Epithelial cell of prostate (primary cell): Measurements from ENCODE around the gene EPB41L2.
"Not testable (repeated sequence)": the region's sequence is repeated elsewhere in the genome, so short reads cannot be mapped to it uniquely, and the experiment has no call there.

ENCODE experiments used
- DNase-seq: peaks from one replicate; pipeline ENCODE4 v3.0.0-alpha.2; 2011; ENCODE audit warnings: low read depth, low spot score
- H3K27ac ChIP-seq: fragments of 450-650 bp; 2 replicates; pipeline ENCODE4 v1.5.1; 2017; ENCODE audit warnings: mild to moderate bottlenecking

The EPB41L2 gene

DNA sequence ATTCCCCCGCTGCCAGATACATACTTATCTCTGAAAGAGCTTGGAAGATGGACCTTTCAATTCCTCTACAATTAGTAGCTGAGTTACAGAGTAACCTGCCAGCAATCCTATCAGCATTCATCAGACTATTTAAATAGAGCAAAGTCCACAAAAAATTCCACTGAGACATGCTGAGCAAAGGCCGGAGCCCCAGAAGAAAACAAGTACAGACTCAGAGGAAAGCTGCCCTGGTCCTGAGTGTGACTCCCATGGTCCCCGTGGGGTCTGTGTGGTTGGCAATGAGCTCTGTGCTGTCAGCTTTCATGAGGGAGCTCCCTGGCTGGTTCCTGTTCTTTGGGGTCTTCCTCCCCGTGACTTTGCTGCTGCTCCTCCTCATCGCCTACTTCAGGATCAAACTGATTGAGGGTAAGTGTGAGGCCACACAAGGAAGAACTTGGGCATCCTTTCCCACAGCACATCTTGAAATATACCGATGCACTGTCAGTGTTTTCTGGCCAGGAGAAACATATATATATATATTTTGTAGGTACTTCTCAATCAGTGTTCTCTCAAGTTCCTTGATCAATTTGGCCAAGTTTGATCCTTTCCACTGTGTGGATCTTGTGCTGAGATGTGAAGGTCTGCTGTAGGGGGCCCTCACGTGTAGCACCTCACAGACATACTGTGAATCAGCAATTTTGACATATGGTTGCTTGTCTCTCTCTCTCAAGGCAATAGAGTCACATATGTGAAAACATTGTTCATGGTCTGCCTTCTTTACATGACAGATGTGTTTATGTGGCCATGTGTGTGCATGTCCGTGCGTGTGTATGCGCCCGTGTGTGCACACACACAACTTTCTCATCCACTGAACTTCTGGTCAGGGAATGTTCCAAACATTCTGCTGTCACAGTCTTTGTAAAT, 235.5 kb downstream of the EPB41L2 start, which contains the start of gene SMLR1:
SMLR1 (plus strand) TSS at position 160 of the 903 bp plus-strand sequence; CDS start at position 168, 8 bp downstream.
- no peak within 1 kb of the TSS for H3K27ac ChIP-seq
- DNase-seq = no peak

GRCh38 chr6:130826442-130827246, 236.4 kb downstream of the EPB41L2 start:
- no peak overlapping the region for H3K27ac ChIP-seq
- no peak for DNase-seq

GRCh38 chr6:130825772-130826441, 237.1 kb downstream of the EPB41L2 start:
- DNase-seq = no peak
- H3K27ac ChIP-seq = no peak overlapping the region

DNA sequence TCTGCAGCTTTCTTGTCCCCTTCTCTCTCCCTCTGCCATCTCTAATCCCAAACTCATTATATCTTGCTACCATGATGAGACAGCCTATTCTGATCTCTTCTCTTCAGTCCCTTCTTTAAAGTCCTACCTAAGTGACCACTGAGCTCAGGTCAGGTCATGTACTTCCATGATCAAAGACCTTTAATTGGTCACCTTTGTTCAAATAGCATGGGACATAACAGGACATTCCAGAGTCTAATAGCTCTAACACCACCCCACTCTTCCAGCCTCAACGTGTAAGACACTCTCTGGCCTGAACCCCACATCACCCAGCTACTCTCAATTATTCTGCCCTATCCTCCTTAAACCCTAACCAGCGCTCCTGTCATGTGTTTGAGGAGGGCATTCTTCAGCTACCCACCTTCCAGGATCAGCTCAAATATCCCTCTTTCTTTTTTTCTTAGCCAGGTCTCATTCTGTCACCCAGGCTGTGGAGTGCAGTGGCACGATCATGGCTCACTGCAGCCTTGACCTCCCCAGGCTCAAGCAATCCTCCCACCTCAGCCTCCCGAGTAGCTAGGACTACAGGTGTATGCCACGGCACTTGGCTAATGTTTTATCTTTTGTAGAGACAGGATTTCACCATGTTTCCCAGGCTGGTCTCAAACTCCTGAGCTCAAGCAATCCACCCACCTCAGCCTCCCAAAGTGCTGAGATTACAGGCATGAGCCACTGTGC, 237.9 kb downstream of the EPB41L2 start:
- no peak overlapping the region for H3K27ac ChIP-seq
- DNase-seq = no peak

- DNase-seq = no peak
- no peak overlapping the region for H3K27ac ChIP-seq
Observed at GRCh38 chr6:130822736-130823135, 240.3 kb downstream of the EPB41L2 start.

DNA sequence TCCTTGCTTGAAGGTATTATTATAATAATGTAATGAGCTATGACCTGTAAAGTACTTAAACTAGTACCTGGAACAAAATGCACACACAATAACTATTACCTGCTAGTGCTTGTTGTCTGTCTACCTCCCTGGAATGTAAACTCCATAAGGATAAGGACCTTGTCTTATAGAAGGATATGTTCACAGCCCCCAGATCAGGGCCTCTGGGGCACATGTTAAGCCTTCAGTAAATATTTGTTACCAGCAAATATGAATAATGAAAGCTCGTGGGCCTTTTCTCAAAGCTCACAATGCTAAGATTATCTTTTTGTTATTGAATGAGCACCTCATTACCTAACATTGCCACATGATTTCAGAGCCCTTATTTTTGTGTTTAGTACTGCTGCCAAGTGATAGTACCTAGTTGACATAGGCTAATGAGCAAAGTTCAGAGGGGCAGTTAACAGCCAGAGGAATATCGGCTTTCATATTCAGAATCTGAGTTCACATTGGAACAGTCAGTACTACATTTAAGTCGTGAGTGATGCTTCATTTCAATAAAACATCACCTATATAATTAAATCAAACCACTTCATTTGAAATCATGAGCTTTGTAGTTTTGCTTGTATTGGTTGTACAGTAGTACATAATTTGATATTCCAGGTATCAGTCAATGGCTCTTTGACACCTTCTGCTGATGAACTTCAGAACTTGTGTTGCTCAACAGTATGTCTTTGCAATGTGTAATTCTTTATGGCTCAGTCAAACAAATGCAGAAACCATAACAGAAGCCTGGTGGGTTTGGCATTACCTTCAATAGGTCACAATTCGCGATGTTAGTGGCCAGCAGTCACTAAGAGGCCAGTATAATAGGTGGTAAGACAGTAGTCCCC, 247.6 kb downstream of the EPB41L2 start:
- H3K27ac ChIP-seq = no peak overlapping the region
- no peak for DNase-seq

DNA sequence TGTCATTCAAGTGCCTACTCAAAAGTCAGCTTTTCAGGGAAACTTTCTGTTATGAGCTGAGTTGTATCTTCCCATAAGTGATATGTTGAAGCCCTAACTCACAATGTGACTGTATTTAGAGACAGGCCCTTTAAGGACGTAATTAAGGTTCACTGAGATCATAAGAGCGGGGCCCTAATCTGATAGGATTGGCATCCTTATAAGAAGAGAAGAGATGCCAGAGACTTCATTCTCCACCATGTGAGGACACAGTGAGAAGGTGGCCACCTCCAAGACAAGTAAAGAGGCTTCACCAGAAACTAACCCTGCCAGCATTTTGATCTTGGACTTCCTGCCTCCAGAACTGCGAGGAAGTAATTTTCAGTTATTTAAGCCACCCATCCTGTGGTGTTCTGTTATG, 248.5 kb downstream of the EPB41L2 start:
- DNase-seq = no peak
- no peak overlapping the region for H3K27ac ChIP-seq

DNA sequence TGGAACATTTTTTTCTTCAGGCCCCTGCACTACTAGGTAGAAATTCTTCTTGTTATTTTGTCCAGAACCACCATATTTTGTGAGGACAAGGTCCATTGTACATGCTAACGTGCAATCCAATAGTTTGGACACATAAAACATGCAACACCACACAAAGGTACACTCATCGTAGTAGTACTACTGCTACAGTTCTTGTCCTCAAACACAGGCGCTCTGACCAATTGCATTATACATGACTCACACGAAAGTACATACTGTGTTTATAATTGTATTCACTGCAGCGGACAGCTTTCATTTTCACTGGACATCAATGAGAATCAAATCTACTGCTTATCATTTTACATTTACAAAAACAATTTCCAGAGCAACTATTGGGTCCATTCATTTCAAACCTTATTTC, 251.1 kb downstream of the EPB41L2 start:
- DNase-seq = no peak
- H3K27ac ChIP-seq = no peak overlapping the region

DNA sequence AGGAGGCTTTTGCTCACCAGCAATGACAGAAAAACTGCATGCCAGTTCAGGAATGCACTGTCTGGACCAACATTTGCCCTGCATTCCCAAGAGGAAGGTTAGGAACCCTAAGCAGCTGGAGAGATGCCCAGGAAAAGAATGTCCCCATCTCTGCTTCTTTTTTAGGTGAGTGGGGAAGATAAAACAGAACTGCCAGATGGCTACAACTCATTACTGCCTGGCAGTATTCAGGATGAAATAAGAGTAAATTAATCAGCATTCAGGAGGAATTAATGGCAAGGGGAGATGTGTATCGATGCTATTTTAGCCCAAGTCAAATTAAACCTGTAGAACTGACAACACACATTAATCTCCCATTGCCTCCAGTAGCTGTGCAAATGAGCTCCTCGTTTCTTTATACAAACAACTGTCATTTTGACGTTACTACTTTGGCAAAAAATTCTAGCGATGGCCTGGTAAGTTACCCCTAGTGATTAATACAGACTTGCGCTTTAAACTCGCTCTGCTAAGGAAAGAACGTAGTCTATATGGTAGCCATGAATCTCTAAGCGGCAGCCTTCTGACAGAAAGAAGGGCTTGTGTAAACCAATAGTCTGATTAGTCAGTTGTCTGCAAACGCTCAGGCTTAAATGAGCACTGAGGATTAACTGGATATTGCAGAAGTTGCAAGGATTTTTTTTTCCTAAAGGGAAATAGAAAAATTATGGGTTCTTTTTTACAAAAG, 252.6 kb downstream of the EPB41L2 start:
- no peak overlapping the region for H3K27ac ChIP-seq
- DNase-seq = no peak

GRCh38 chr6:130801368-130801767, 261.7 kb downstream of the EPB41L2 start:
- H3K27ac ChIP-seq, DNase-seq: not testable (repeated sequence)

DNA sequence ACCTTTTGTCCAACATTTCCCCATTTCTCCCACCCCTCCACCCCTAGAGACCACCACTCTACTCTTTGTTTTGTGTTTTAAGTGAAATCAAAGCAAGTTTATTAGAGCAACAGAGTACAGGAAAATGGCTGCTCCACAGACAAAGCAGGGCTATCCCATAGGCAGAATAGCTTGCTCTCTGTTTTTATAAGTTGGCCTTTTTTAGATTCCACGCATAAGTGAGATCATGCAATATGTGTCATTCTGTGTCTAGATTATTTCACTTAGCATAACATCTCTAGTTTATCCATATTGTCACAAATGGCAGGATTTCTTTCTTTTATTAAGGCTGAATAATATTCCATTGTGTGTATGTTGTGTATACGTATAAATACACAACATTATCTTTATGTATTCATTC, 266.0 kb downstream of the EPB41L2 start:
- no peak overlapping the region for H3K27ac ChIP-seq
- DNase-seq = no peak

GRCh38 chr6:130796313-130796905, 266.6 kb downstream of the EPB41L2 start:
- H3K27ac ChIP-seq = no peak overlapping the region
- DNase-seq = no peak

- DNase-seq = no peak
- H3K27ac ChIP-seq = no peak overlapping the region
Observed at GRCh38 chr6:130794738-130795137, 268.3 kb downstream of the EPB41L2 start.

DNA sequence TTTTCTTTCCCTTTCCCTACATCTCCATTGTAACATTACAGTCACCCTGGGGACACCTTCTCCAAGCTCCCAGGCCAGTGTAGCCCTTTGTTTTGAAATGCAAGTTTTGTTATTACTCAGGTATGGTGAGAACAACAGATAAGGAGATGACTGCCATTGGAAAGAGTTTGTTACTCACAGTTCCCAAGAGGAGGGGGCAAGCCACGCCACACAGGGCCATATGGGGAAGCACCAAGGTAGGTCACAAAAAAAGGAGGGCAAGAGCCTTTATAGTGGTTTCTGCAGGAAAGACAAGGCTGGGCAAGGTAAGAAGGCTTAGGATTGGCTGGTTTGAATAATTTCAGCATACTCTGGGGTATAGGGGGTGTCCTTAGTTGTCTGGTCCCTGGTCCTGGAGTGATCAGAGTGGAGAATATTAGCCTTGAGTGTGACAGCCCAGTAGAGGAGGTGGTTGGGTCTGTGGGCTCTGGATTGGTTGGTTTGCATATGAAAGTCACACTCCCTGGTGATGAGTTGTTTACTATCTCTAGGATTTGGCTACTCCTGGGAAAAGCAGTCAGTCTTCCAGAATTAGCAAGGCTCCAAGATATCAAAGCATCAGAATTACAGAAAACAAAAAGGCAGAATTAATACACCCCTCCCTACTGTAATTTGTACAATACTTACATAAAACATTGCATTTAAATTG, 268.9 kb downstream of the EPB41L2 start:
- DNase-seq = no peak
- H3K27ac ChIP-seq = no peak overlapping the region
